HL-60 (cell line): ENCODE data around the gene CTIF.

Experiments
- CTCF ChIP-seq: IDR thresholded peaks from one replicate; pipeline ENCODE4 v1.5.1; 2011; ENCODE audit warnings: low read length, control low read depth, inconsistent platforms; ENCODE audit not compliant: insufficient read depth
- GABPA ChIP-seq: IDR thresholded peaks from 2 replicates; pipeline ENCODE4 v1.6.1; 2012; ENCODE audit warnings: low read depth
- POLR2AphosphoS5 ChIP-seq: IDR thresholded peaks from 2 replicates; pipeline ENCODE4 v1.6.1; 2012; ENCODE audit warnings: low read depth

GRCh38 chr18:48910972-48911545 is 372.2 kb downstream of the CTIF start:
- no peak for TF ChIP-seq CTCF
- TF ChIP-seq GABPA = no peak
- TF ChIP-seq POLR2AphosphoS5 = no peak
